Fibroblast of gingiva (primary cell): ENCODE data around the gene GRK2.
"Not testable (repeated sequence)": the region's sequence is repeated elsewhere in the genome, so short reads cannot be mapped to it uniquely, and the experiment has no call there.

Experiments
- DNase-seq: peaks from one replicate; pipeline ENCODE4 v3.0.0-alpha.2; 2011; ENCODE audit warnings: low read depth

The GRK2 gene

DNA sequence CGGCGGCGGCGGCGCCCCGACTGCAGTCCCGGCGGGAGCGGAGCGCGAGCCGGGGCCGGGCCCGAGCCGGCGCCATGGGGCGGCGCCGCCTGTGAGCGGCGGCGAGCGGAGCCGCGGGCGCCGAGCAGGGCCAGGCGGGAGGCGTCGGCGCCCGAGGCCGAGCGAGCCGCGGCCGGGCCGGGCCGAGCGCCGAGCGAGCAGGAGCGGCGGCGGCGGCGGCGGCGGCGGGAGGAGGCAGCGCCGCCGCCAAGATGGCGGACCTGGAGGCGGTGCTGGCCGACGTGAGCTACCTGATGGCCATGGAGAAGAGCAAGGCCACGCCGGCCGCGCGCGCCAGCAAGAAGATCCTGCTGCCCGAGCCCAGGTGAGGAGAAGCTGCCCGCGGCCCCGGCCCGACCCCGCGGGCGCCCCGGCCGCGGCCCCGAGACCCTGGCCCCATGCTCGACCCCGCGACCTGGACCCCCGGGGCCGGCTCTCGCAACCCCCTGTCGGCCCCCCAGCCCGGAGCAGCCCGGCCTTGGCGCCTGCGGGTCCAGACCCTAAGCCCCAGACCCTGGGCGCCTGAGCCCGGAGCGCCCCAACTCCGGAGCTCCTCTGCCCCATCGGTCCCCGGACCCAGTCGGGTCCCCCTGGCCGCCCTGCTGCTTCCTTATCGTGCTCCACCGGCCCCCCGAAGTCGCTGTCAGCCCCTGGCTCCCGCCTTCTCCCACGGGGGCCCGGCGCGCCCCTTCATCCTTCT, at the start of gene GRK2:
Gene GRK2, plus strand, starts transcription at position 25 of the 739 bp plus-strand sequence. Its CDS starts 227 bp downstream, at position 252.
- DNase-seq, result peak; percentile 25

DNA sequence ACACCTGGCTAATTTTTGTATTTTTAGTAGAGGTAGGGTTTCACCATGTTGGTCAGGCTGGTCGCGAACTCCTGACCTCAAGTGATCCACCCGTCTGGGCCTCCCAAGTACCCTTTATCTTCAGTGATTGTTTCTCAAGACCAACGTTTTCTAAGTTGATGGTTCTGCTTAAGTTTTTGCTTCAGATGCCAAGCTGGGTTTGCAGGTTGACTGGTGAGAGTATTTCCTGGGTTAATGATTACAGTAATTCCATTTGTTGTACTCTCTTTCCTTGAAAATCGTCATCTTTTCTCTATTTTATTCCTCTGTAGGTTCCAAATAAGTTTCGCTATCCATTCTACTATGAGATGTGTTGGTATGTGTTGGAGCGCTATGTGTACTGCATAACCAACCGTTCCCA, 38.5 kb upstream of the GRK2 start:
- no peak for DNase-seq

DNA sequence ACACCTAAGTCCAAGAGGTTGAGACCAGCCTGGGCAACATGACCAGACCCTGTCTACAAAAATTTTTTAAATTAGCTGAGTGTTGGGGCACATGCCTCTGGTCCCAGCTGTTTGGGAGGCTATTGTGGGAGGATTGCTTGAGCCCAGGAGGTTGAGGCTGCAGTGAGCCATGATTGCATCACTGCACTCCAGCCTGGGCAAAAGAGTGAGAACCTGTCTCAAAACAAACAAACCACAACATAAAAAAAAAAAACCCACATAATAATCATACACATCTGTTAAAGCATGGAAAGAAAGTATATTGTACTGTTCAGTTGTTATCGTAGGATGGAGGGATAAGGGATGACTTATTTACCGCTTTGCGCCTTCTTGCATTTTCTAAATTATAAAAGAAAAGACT, 35.9 kb upstream of the GRK2 start:
- DNase-seq, result no peak

DNA sequence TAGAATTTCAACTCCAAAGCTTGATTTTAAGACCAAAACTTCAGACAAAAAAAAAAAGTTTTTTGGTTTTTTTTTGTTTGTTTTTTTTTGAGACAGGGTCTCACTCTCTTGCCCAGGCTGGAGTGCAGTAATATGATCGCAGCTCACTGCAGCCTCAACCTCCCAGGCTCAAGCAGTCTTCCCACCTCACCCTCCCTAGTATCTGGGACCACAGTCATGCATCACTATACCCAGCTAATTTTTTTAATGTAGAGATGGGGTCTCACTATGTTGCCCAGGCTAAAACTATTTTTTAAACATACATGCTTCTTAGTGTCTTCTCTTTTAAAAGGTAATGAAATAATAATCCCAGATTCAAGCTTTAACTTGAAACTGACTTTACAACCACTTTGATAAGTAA, 35.4 kb upstream of the GRK2 start:
- no peak for DNase-seq

DNA sequence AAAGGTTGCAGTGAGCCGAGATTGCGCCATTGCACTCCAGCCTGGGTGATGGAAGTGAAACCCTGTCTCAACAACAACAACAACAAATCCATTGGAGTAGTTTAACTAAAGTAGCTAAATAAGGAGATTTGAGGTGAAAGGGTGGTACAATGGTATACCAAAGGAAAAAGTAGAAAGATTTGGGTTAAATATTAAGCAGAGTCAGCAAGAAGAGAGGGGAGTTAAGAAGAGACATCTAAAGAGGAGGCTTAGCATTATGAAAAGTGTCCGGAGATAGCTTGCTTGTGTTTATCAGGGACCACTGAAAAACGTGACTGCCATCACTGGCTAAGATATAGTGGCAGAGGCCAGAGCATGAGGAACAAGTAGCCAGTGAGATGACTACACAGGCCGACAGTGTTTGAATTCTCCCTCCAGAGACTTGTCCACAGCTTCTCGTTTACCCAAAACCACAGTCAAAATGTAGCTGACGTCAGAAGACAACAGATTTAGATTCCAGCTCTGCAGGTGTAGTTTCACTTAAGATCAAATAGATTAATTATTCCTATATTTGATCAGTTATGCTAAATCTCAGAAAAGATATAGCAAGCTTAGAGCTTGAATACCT, 32.6 kb upstream of the GRK2 start:
- DNase-seq, result no peak

DNA sequence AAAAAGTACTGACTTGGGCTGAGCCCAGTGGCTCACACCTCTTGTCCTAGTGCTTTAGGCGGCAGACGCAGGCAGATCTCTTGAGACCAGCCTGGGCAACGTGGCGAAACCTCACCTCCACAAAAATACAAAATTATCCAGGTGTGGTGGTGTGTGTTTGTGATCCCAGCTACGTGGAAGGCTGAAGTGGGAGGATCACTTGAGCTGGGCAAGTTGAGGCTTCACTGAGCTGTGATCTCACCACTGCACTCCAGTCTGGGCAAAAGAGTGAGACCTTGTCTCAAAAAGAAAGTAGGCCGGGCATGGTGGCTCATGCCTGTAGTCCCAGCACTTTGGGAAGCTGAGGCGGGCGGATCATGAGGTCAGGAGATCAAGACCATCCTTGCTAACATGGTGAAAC, 31.7 kb upstream of the GRK2 start:
- DNase-seq, result not testable (repeated sequence)

DNA sequence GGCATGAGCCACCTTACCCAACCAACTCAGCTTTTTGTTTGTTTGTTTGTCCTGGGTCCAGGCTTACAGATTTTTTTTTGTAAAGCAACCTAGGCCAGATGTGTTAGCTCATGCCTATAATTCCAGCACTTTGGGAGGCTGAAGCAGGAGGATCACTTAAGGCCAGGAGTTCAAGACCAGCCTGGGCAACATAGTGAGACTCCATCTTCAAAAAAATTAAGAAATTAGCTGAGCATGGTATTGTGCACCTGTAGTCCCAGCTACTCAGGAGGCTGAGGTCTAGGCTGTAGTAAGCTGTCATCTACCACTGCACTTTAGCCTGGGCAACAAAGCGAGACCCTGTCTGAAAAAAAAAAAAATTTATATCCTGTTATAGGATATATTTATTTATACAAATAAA, 28.7 kb upstream of the GRK2 start:
- DNase-seq, result no peak

DNA sequence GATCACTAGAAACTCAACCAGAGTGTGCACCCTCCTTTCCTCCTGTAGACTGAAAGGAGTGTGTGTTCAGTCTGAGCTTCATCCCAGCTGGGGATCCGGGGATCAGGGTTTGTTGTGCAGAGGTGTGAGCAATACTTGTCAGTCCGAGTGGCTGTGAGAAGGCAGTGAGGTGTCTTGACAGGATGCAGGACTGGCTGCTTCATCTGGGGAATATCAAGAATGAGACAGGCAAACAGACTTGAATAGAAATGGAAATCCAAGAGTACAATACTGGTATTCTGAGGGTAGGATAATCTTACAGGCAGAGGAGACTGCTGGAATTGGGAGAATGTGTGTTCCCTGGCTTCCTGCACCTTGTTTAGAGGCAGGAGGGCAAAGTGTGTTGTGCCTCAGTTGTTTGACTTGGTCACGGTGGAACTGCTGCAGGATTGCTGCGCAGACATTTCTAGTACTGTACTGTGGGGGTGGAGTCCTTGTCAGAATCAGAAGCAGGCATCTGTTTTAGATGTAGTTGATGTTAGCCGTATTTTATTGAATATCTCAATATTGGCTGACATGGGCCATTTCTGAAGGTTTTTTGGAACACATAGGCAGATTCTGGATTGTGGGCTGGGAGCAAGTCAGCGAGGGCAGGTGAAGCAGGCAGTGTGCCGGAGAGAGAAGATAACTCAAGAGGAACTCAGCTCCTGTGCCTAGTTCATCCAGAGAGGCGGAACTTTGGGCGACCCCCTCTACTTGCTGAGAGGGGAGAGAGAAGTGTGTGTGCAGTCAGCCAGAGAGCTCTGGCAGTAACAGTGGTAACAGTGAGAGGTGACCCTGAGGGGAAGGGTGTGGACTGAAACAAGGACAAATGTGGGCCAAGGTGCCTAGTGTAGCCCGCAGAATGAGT, 27.1 kb upstream of the GRK2 start:
- no peak for DNase-seq

DNA sequence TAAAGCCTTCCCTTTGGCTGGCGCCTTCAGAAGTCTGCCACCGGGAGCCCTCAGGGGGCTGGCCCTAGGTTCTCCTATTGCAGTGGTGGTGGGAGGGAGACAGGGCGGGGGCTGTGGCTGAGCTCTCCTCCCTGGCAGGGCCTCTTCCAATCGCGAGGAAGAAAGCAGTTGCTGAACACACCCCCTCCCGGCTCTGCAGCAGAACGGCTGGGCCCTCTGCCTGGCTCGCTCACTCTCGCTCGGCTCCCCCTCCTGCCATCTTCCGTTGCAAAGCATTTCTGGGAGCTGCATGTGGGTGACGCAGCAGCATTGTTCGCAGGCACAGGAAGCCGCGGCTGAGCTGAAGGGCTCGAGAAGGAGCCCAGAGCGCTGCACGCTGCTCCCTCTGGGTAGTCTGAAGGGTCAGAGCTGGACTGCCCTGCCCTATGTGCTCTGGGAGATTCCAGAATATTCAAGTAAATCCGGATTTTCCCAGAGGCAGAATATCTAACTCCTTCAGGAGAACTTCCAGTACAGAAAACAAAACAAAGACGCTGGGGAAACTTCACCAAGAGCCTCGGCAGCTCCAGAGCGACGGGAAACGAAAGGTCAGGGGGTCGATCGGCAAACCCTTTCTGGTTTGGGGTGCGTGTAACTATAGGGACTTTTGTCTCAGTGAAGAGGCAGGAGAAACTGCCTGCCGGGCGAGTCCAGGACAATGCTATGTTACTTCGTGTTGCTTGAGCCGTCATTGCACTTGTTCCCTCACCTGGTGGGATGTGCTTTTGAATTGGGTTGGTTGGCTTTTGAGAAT, 26.3 kb upstream of the GRK2 start:
- DNase-seq, result peak; percentile 99

DNA sequence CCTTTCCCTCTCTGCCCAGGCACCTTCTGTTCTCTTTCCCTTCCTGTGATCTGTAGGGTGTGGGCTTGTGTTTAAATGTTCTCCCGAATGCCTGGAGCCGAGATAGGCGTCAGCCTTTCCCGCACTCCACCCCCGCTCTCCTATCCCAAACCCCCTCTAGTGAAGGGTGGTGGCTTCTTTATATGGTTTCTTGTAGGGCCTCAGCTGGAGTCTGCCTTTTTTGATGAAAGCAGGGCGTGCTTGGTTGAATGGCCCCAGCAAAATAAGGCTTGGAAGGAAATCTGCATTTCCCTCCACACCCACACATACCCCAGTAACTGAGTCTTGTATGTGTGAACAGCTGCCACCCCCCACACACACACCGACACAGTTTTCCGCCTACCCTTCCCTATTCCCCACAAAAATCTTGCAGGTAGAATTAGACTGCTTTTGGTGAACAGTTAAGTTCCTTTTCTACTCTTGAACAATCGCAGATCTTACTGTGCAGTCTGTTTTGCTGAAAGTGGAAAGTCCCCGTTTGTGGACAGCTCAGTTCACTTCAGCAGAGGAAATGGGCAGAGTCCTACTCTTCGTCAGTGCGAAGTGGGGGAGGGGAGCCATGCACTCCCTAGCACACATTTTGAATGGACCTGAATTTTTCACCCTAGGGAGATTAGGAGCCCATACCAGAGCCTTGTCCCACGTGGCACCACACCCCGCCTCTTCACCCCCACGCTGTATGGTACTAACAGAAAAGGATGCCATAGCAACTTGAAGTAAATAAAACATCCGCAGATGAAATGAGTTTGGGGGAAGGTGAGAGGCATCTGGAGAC, 25.5 kb upstream of the GRK2 start:
- peak; percentile 79 for DNase-seq

DNA sequence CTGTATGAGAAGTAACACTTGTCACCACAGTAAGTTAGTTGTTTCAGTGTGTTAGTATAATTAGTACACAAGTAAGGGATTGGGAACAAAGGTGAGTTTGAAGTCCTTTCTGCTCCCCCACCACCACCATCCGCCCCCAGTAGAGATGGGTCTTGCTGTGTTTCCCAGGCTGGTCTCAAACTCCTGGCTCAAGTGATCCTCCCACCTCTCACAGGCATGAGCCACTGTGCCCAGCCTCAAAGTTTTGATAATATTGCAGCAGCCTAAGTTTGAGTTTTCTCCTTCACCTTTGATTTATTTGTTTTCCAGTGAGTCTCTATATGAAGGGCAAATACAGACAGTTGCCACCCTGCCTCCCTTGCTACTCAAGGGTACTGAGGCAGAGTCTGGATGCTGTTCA, 23.7 kb upstream of the GRK2 start:
- no peak for DNase-seq

DNA sequence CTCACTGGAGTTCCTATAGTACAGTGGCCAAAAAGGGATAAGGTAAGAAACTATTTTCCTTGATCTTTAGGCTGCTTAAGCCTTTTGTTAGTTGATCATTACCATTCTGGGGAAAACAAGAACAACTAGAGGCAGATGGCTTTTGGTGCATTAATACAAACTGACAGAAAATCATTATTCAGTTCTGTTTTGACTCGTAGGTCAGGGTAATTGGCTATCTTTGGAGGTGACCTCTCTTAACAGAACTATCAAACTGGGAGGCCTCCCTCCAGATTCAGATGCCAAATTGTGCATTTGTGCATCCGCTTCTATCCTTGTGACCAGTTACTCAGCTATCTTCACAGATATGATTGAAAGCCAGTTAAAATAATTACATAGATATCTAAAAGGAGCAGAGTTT, 23.2 kb upstream of the GRK2 start:
- no peak for DNase-seq

DNA sequence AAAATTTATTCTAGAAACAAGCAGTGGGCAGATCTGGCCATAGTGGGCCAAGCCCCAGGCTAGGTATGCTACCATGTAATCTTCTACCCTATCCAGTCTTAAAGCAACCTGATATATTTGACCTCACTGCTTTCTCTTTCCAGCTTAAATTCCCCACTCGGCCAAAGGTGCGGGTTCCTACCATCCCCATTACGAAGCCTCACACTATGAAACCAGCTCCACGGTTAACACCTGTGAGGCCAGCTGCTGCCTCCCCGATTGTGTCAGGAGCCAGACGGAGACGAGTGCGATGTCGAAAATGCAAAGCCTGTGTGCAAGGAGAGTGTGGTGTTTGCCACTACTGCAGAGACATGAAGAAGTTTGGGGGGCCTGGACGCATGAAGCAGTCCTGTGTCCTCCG, 21.2 kb upstream of the GRK2 start:
- DNase-seq, result no peak

DNA sequence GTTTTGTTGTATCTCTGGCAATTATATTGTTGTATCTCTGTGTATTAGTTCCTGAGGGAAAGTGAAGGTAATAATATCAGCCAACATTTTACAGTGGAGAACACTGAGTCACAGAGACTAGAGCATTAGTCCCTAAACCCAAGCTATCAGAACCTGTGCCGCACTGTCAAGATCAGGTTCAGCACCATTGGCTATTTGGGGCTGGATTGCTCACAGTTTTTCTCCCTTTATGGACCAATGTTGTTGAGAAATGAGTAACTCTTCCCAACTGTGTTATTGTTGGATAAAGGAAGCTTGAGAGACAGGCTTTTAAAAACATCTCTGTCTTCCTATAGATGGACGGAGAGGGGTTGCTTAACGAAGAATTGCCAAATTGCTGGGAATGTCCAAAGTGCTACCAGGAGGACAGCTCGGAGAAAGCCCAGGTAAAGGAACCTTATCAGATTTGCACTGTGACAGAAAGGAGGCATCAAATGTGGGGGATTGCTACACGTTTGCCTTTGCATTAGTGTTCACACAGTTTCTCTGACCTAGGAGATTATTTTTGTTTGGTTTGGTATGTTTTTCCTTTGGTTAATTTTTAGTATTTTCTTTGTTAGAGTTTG, 18.2 kb upstream of the GRK2 start:
- DNase-seq, result no peak

DNA sequence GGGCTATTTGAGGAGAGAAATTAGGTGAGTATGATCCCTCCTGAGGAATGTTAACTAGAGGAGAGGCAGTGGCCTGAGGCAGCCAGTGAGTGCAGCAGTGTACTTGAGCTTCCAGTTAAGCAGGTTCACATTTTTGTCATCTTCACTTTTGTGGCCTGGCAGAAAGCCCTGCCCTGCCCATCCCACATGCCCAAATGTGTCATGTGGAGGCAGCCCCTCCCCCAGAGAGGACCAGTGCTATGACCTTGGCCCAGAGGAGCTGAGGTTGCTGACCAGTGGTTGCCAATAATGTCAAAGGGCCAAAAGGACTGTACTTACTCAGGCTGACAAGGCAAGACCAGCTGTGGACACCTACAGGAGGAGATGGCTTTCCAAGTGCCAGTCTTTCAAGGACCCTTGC, 17.6 kb upstream of the GRK2 start:
- peak; percentile 44 for DNase-seq

DNA sequence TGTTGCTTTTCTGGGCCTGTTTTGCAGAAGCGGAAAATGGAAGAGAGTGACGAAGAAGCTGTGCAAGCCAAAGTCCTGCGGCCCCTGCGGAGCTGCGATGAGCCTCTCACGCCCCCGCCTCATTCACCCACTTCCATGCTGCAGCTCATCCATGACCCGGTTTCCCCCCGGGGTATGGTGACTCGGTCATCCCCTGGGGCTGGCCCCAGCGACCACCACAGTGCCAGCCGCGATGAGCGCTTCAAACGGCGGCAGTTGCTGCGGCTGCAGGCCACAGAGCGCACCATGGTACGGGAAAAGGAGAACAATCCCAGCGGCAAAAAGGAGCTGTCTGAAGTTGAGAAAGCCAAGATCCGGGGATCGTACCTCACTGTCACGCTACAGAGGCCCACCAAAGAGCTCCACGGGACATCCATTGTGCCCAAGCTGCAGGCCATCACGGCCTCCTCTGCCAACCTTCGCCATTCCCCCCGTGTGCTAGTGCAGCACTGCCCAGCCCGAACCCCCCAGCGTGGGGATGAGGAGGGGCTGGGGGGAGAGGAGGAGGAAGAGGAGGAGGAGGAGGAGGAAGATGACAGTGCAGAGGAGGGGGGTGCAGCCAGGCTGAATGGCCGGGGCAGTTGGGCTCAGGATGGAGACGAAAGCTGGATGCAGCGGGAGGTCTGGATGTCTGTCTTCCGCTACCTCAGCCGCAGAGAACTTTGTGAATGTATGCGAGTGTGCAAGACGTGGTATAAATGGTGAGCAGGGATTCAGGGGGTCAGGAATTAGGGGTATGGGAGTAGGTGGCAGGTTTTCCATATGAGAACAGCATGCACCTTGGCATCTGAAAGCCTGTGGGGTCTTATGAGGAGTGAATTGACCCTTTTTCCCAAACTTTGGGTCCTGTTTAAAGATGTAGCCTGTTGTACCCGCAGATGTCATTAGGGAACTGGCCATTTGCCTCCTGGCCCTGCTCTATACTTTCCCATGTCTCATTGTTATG, 15.9 kb upstream of the GRK2 start:
- no peak for DNase-seq

DNA sequence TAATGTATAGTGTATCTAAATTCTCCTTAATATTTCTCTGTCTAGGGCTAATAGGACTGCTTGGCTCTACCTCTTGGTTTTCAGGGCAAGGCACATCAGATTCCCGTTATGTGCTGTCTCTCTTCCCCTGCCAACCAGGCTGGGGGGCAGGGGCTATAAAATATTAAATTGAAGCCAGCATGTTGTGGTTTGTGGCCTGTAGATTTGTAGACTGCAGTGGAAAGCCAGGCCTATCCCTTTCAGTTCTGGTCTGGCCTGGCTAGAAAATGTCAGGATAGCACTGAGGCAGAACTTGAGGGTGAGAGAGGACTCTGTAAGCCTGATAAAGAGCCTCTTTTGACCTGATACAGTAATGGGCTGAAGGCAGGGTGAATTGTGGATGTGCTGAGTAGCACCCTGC, 14.4 kb upstream of the GRK2 start:
- no peak for DNase-seq

DNA sequence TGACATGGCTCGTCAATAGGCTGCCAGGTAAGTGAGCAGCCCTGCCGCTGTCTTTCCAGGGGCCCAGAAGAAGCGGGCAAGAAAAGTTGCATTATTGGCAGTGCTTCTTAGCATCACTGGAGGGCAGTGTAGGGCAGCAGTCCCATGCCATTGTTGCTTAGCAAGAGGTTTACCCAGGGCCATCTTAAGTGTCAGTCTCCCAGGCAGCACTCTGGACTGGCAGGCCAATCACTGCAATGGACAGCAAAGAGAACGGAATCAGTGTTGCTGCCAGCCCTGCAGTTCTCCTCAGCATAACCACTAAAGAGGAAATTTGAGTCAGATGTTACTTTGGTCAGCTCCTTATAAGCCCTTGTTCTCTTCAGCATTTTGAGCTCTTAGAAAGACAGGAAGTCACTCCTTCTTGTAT, 13.4 kb upstream of the GRK2 start:
- peak; percentile 70 for DNase-seq

DNA sequence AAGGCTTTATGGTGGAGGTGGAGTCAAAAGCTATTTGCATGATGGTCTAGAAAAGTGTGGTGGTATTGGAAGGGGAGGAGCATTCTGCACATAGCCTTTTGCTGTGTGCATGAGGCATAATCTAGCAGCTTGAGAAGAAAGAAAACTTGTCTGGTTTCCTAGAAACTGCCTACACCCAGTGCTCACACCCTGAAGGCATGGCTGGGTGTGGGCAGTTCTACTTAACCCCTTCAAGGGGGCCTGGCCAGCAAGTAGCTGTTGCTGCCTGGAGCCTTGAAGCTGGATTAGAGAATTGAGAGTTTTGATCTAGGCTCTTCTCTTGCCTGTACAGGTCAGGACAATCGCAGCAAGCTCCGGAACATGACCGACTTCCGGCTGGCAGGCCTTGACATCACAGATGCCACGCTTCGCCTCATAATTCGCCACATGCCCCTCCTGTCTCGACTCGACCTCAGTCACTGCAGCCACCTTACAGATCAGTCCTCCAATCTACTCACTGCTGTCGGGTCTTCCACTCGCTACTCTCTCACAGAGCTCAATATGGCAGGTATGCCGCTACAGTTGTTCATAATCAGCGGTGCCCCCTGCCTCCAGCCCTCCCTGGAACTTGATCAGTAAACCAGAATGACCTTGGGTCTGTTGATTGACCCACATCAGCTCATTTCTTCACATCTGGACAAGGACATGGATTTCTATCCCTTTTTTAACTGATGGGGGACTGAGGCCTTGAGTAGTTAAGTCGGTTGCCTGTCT, 12.2 kb upstream of the GRK2 start:
- DNase-seq, result no peak
